ENCODE results near the gene CRB2.

- TF ChIP-seq CTCF (IDR thresholded peaks at IDR 0.05; ENCODE audit: insufficient read depth, low read length) (no peak), POLR2AphosphoS5 (IDR thresholded peaks at IDR 0.05; ENCODE audit: low read depth) (no peak), SPI1 (IDR thresholded peaks at IDR 0.05; ENCODE audit: borderline replicate concordance, low read depth) (no peak), GABPA (IDR thresholded peaks at IDR 0.05; ENCODE audit: low read depth) (no peak)
- TF ChIP-seq, protein P1, sequence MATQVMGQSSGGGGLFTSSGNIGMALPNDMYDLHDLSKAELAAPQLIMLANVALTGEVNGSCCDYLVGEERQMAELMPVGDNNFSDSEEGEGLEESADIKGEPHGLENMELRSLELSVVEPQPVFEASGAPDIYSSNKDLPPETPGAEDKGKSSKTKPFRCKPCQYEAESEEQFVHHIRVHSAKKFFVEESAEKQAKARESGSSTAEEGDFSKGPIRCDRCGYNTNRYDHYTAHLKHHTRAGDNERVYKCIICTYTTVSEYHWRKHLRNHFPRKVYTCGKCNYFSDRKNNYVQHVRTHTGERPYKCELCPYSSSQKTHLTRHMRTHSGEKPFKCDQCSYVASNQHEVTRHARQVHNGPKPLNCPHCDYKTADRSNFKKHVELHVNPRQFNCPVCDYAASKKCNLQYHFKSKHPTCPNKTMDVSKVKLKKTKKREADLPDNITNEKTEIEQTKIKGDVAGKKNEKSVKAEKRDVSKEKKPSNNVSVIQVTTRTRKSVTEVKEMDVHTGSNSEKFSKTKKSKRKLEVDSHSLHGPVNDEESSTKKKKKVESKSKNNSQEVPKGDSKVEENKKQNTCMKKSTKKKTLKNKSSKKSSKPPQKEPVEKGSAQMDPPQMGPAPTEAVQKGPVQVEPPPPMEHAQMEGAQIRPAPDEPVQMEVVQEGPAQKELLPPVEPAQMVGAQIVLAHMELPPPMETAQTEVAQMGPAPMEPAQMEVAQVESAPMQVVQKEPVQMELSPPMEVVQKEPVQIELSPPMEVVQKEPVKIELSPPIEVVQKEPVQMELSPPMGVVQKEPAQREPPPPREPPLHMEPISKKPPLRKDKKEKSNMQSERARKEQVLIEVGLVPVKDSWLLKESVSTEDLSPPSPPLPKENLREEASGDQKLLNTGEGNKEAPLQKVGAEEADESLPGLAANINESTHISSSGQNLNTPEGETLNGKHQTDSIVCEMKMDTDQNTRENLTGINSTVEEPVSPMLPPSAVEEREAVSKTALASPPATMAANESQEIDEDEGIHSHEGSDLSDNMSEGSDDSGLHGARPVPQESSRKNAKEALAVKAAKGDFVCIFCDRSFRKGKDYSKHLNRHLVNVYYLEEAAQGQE (IDR thresholded peaks at IDR 0.05; ENCODE audit: insufficient replicate concordance, low read depth) = no peak
Observed at GRCh38 chr9:123336449-123336848, 19.5 kb upstream of the CRB2 start.
